NCI-H1436 treated with DMSO at 0.1 percent for 48 hours (cell line): ENCODE data around the gene NHERF1.

Experiments used
- DNase-seq: peaks from one replicate; lab custom pipeline; 2025; lab: John Stamatoyannopoulos, UW

NHERF1 gene

GRCh38 chr17:74749279-74750038 is 1.0 kb downstream of the NHERF1 start:
- DNase-seq, result no peak

DNA sequence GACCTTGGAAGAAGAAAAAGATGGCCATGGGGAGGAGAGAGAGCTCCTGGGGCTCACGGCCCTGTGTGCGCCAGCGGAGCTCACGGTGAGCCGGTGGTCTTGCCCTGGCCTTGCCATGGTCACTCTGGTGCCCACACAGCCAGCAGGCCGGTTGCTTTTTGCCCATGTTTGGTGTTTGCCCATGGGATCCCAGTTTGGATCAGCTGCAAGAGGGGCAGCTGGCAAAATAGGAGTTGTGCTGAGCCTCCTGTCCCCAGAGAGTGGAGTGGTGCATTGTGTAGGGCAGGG is 1.6 kb downstream of the NHERF1 start:
- DNase-seq, result no peak

DNA sequence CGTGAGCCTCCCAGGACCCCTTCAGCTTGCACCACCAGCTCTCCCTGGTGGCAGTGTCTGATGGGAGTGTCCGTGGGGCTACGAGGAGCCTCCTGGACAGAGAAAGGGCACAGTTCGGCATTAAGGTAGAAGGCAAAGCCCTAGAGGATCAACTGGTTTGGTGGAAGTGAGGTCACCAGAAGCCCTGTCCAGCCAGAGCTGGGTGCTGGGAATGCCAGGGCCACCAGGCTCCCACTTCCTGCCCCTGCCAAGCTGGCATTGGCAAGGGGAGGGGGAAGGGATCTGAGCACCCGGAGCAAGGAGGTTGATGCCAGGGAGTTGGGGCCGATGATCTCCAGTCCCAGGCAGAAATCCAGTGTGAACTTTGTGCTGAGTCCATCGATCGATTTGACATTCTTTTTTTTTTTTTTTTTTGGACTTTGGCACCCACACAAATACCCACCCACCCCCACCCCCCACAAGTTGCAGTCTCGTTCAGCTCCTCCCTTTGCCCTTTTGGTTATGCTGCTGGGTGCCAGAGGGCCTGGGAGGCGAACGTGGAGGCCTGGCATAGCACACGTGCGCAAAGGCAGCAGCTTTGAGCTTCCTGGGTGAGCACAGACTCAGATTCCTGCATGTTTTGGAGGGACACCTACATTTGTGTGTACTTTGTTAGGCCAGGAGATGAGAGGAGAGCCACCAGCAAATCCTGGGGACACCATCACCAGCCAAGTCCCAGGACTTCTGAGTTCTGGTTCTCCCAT is 2.1 kb downstream of the NHERF1 start:
- DNase-seq, result no peak

- no peak for DNase-seq
Observed at GRCh38 chr17:74752415-74752814, 4.0 kb downstream of the NHERF1 start.

- DNase-seq, result no peak
Observed at GRCh38 chr17:74752822-74753401, 4.5 kb downstream of the NHERF1 start.

DNA sequence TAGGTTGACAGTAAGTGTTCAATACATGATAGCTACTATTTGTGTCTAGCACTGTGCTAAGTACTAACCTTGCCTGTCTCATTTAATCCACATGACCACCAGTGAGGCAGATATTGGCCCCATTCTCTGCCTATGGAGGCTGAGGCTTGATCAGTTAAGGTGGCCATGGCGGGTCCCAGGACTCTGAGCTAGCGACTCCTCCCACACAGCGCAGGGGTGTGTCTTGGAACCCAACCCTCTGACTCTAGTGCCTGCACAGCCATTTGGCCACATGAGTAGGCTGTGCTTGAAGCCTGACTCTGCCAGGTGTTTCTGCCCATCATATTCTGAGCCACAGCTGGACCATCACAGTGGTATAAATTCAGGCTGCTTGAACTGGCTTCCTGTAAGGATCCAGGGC is 6.4 kb downstream of the NHERF1 start:
- no peak for DNase-seq

GRCh38 chr17:74755533-74755932 is 7.1 kb downstream of the NHERF1 start:
- DNase-seq, result no peak

DNA sequence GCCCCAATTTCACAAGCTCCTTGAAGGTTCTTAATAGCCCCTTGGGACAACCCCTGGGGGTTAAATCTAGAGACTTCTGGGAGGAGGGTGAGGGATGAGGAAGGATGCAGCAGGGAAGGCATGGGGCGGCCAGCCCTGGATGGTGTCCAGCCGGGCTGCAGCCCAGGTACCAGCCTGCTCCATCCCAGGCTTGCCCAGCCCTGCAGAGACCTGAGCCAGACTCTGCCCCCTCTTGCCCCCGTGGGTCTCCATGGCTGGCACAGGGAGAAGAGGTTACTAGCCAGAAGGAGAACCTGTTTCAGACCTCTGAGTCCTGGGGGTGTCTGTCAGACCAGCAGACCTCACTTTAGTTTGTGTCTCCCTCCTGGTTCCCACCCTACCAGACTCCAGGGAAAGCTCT is 8.5 kb downstream of the NHERF1 start:
- DNase-seq, result no peak

GRCh38 chr17:74757502-74757901 is 9.1 kb downstream of the NHERF1 start:
- no peak for DNase-seq

- DNase-seq, result no peak
Observed at GRCh38 chr17:74757931-74758847, 9.8 kb downstream of the NHERF1 start.

- DNase-seq, result no peak
Observed at GRCh38 chr17:74758848-74759168, 10.4 kb downstream of the NHERF1 start.

GRCh38 chr17:74759243-74759801 is 10.9 kb downstream of the NHERF1 start:
- no peak for DNase-seq

DNA sequence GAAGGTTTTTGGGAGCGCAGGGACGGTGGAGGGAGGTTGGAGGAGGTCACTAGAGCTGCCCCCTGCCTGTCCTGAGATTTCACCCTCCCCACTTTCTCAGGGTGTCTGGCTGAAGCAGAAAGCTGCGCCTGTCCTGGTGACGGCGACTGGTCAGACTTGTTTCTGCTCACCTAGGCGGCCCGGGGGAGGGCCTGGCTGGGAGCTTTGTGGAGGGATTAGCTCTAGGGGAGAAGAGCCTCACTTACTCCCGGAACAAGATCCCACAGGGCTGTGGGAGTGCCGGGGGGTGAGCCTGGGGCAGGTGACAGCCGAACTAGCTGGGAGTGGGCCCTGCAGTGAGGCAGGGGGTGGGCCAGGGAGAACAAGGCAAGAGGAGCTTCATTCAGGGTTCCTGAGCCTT is 11.5 kb downstream of the NHERF1 start:
- no peak for DNase-seq

DNA sequence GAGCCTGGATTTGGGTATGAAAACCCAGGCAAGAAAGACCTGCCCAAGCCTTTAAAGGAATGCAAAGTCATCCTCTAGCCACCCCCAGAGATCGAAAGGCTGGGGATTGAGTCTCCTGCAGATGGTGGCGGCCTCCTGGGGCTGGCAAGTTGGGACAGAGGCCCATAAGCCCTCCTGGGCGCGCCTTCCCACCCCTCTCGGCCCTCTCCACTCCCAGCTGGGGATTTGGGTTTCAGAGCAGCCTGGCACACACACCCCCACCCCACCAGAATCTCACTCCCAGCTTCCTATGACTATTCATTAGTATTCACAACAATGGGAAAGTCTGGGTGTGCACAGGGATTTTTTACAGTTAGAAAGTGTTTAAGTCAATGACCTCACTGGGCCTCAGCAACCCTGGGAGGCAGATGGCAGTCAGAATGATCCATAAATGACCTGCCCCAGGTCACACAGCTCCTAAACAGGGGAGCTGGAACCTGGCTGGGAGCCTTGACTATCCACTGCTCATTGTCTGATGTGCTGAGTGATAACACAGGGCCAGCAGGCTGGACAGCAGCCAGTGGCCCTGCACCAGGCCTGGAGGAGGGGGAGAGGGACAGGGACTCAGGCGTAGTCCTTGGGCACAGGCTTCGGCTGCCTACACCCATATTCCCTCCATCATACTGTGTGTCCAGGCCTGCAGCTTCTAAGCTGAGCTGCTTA is 12.1 kb downstream of the NHERF1 start:
- DNase-seq, result no peak

GRCh38 chr17:74761419-74761818 is 13.0 kb downstream of the NHERF1 start:
- no peak for DNase-seq

DNA sequence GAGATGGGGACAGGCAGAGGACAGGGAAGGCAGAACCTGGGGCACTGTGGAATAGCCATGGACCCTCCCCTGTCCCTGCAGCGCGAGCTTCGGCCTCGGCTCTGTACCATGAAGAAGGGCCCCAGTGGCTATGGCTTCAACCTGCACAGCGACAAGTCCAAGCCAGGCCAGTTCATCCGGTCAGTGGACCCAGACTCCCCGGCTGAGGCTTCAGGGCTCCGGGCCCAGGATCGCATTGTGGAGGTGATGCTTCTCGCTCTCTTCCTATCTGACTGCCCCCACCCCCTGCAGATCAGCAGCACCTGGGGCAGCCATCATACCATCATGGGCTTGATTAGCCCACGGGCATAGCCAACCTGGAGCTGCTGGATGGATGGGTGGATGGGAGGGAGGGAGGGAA is 13.5 kb downstream of the NHERF1 start:
- DNase-seq, result no peak

DNA sequence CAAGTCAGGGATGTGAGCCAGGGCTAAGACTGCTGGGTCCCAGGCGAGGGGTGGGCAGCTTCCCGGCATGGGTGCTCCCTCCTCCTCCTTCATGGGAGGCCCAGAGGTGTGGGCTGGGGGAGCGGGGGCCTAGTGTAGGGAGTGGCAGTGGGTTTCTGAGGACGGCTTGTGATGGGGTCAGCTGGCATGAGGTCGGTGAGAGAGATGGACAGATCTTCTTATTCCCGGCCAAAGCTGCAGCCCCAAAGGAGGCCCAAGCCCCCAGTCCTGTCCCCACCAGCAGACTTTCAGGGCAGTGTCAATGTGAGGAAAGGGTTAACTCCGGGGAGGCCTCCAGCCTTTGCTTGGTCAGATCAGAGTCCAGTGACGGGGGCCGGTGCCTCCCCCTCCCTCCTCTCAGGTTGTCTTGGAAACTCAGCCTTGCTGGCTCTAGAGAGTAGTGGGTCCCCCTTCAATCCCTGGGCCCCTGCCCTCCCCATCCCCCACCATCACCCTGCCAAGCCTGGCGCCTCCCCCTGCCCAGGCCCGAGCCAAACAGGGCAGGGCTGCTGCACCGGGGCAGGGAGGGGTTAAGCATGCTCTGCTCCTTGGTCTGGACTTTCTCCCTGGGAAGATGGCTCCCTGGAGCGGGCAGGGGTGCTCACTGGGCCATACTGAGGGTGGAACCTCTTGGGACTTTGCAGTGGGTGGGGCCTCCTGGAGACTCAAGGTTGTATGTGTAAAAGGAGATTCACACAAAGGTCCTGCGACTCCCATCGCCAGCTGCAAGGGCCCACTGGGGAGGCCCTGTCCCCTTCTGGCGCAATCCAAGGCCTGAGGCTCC is 15.3 kb downstream of the NHERF1 start:
- DNase-seq, result no peak

- no peak for DNase-seq
Observed at GRCh38 chr17:74764751-74765286, 16.4 kb downstream of the NHERF1 start.

GRCh38 chr17:74766413-74766812 is 18.0 kb downstream of the NHERF1 start:
- no peak for DNase-seq

DNA sequence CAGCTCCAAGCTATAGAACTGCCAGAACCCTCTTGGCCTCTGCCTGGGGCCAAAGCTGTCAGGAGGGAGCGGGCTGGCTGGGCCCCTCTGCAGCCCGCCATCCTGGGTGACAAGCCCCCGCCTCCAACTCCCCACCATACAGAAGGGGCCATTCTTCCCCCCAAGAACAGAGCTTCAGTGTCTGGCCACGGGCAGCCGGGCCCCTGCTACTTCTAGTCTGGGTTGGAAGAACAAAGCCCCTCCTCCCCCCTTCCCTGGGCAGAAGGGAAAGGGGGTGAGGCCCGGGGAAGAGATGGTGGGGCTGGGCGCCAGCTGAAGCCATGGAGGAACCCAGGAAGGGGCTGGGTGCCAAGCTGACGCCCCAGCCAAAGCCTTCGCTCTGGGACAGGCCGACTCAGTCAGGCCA is 18.7 kb downstream of the NHERF1 start:
- no peak for DNase-seq
